ENCODE data around the gene MYO1G. TPM values are rescaled to one million over a fixed set of nuclear protein-coding genes. Genes with fewer than 3 reads are reported as not detected.

Gene MYO1G
- total and polyA plus RNA-seq, 9 of the 15 experiments (the other 6 are each of a cell fraction or from before 2014, with no cell fraction given), result 0.03 to 0.62 (median 0.13) TPM; not detected in 1

DNA sequence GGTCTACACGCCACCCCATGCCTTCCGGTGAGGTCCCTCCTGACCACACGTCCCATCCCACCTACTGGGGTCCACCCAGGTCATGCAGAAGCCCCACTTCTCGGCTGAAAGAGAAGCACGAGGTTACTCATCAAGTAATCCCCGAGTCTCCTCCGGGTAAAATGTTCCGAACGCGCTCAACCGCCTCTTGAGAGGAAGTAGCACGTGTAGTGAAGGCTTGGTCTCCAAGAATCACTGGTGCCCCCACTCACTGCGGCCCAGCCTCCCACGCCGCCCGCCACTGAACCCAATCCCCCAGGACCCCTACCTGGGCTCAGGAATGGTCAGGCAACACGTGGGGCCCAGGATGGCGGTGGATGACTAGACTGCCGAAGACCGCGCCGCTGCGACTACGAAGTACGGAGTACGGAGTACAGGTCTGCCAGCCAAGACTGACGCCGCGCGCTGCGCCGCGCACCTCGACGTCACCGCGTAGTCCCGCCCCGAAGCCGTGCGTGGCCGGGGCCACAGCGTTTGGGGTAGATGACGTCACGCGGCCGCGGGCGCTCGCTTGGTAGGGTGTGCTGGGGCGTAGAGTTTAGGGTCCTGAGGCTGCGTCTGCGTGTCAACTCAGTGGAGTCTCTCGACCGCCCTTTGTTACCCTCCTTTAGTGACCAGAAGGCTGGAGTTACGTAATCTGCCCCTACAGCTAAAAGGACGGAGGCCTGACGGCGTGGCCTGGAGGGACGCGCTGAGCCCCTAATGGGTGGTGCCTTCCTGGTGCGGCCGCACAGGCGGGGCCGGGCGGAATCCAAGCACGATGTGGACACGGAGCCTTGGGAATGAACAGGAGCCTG, 7.6 kb upstream of the MYO1G start (continued):
- TF ChIP-seq, protein P1, sequence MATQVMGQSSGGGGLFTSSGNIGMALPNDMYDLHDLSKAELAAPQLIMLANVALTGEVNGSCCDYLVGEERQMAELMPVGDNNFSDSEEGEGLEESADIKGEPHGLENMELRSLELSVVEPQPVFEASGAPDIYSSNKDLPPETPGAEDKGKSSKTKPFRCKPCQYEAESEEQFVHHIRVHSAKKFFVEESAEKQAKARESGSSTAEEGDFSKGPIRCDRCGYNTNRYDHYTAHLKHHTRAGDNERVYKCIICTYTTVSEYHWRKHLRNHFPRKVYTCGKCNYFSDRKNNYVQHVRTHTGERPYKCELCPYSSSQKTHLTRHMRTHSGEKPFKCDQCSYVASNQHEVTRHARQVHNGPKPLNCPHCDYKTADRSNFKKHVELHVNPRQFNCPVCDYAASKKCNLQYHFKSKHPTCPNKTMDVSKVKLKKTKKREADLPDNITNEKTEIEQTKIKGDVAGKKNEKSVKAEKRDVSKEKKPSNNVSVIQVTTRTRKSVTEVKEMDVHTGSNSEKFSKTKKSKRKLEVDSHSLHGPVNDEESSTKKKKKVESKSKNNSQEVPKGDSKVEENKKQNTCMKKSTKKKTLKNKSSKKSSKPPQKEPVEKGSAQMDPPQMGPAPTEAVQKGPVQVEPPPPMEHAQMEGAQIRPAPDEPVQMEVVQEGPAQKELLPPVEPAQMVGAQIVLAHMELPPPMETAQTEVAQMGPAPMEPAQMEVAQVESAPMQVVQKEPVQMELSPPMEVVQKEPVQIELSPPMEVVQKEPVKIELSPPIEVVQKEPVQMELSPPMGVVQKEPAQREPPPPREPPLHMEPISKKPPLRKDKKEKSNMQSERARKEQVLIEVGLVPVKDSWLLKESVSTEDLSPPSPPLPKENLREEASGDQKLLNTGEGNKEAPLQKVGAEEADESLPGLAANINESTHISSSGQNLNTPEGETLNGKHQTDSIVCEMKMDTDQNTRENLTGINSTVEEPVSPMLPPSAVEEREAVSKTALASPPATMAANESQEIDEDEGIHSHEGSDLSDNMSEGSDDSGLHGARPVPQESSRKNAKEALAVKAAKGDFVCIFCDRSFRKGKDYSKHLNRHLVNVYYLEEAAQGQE (IDR thresholded peaks at IDR 0.05; ENCODE audit: borderline replicate concordance), result no peak
- TF ChIP-seq, protein P1 (CRISPR knock-in tag; IDR thresholded peaks at IDR 0.05; ENCODE audit: low read depth), result peak; percentile 60; the same call in 1 of the 2 replicates
- TF ChIP-seq SUPT5H (IDR thresholded peaks at IDR 0.05), result peak; percentile 99
- peak; percentile 53; the same call in 1 of the 2 replicates for TF ChIP-seq HCFC1 (IDR thresholded peaks at IDR 0.05; ENCODE audit: low read depth, low read length)
- peak; percentile 94 for TF ChIP-seq L3MBTL2 (IDR thresholded peaks at IDR 0.05)
- TF ChIP-seq MYC (IDR thresholded peaks at IDR 0.05; ENCODE audit: low read depth, low read length), result peak; percentile 100
- peak; percentile 99 for TF ChIP-seq MYC (CRISPR knock-in tag; IDR thresholded peaks at IDR 0.05; ENCODE audit: borderline replicate concordance, low read depth)
- TF ChIP-seq FOXP1 (CRISPR knock-in tag; IDR thresholded peaks at IDR 0.05), result peak; percentile 93
- peak in 1 of 2 experiments; percentile 94; a peak in 2 of 4 replicates for TF ChIP-seq HDAC1 (IDR thresholded peaks at IDR 0.05)
- TF ChIP-seq NRF1 (conservative IDR thresholded peaks at IDR 0.05 in 1 of 2, IDR thresholded peaks at IDR 0.05 in 1 of 2), result peak; percentile 89 to 91
- TF ChIP-seq TEAD4 (IDR thresholded peaks at IDR 0.05; ENCODE audit: low read length), result 0 out of 2 replicates have a peak, but pooled peaks have one; percentile 5
- 0 out of 2 replicates have a peak, but pooled peaks have one; percentile 58 for TF ChIP-seq TEAD4 (CRISPR knock-in tag; IDR thresholded peaks at IDR 0.05; ENCODE audit: borderline replicate concordance)
- peak; percentile 56; the same call in 1 of the 2 replicates for TF ChIP-seq ZNF589 (CRISPR knock-in tag; IDR thresholded peaks at IDR 0.05; ENCODE audit: low read depth)
- TF ChIP-seq CBX3 (IDR thresholded peaks at IDR 0.05; ENCODE audit: borderline replicate concordance in 1 of 2, low read length in 2 of 2), result peak in 1 of 2 experiments; percentile 52; a peak in 1 of 3 replicates
- TF ChIP-seq, protein P2, sequence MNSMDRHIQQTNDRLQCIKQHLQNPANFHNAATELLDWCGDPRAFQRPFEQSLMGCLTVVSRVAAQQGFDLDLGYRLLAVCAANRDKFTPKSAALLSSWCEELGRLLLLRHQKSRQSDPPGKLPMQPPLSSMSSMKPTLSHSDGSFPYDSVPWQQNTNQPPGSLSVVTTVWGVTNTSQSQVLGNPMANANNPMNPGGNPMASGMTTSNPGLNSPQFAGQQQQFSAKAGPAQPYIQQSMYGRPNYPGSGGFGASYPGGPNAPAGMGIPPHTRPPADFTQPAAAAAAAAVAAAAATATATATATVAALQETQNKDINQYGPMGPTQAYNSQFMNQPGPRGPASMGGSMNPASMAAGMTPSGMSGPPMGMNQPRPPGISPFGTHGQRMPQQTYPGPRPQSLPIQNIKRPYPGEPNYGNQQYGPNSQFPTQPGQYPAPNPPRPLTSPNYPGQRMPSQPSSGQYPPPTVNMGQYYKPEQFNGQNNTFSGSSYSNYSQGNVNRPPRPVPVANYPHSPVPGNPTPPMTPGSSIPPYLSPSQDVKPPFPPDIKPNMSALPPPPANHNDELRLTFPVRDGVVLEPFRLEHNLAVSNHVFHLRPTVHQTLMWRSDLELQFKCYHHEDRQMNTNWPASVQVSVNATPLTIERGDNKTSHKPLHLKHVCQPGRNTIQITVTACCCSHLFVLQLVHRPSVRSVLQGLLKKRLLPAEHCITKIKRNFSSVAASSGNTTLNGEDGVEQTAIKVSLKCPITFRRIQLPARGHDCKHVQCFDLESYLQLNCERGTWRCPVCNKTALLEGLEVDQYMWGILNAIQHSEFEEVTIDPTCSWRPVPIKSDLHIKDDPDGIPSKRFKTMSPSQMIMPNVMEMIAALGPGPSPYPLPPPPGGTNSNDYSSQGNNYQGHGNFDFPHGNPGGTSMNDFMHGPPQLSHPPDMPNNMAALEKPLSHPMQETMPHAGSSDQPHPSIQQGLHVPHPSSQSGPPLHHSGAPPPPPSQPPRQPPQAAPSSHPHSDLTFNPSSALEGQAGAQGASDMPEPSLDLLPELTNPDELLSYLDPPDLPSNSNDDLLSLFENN (IDR thresholded peaks at IDR 0.05; ENCODE audit: low read depth in 2 of 2, low read length in 2 of 2), result 0 out of 4 replicates have a peak, but pooled peaks of 1 of the 2 experiments have one; percentile 52
